SK-N-SH treated with all-trans-retinoic acid at 6 μM for 48 hours (cell line): Measurements from ENCODE around the gene KCNMA1.

Source experiments
- ARNTL ChIP-seq: fragments of 450-650 bp; formaldehyde crosslinking; IDR thresholded peaks from 2 replicates; pipeline ENCODE4 v1.5.0; 2020; ENCODE audit warnings: low read depth, mild to moderate bottlenecking, moderate library complexity, borderline replicate concordance
- BACH2 ChIP-seq: fragments of 250-450 bp; sonication (Bioruptor Pico); IDR thresholded peaks from 2 replicates; pipeline ENCODE4 v1.9.0; 2021; ENCODE audit warnings: mild to moderate bottlenecking, borderline replicate concordance
- CSDC2 ChIP-seq: fragments of 250-450 bp; sonication (Bioruptor Pico); IDR thresholded peaks from 2 replicates; pipeline ENCODE4 v1.5.0; 2020; ENCODE audit warnings: mild to moderate bottlenecking, moderate library complexity
- SNAI2 ChIP-seq: fragments of 250-450 bp; sonication (Bioruptor Pico); IDR thresholded peaks from 2 replicates; pipeline ENCODE4 v1.5.0; 2020; ENCODE audit warnings: mild to moderate bottlenecking, moderate library complexity
- ZFP3 ChIP-seq: fragments of 250-450 bp; sonication (Bioruptor Pico); IDR thresholded peaks from 2 replicates; pipeline ENCODE4 v1.5.0; 2020; ENCODE audit warnings: mild to moderate bottlenecking, moderate library complexity
- TF ChIP-seq, protein P1 (sequence below): fragments of 250-450 bp; sonication (Bioruptor Pico); IDR thresholded peaks from 2 replicates; pipeline ENCODE4 v1.8.0; 2020; ENCODE audit warnings: mild to moderate bottlenecking, moderate library complexity, borderline replicate concordance
- TF ChIP-seq, protein P2 (sequence below): fragments of 250-450 bp; sonication (Bioruptor Pico); IDR thresholded peaks from 2 replicates; pipeline ENCODE4 v1.5.0; 2020; ENCODE audit warnings: mild to moderate bottlenecking, moderate library complexity

DNA sequence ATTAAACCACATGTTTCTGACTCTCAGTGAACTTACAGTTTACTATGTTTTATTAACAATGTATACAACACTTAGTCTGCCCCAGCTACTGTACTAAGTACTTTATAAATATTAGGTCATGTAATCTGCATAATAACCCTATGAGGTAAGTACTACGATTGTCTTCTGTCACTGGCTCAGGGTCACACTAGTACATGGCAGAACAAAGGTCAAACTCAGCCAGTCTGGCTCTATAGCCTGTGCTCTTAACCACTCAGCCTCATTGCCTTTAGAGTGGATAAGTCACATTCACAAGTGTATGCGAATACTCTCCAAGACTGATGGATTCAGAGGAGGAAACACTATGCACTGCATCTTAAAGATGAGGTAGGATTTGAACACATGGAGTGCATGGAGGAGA, 252.3 kb downstream of the KCNMA1 start:
- TF ChIP-seq, protein P1, sequence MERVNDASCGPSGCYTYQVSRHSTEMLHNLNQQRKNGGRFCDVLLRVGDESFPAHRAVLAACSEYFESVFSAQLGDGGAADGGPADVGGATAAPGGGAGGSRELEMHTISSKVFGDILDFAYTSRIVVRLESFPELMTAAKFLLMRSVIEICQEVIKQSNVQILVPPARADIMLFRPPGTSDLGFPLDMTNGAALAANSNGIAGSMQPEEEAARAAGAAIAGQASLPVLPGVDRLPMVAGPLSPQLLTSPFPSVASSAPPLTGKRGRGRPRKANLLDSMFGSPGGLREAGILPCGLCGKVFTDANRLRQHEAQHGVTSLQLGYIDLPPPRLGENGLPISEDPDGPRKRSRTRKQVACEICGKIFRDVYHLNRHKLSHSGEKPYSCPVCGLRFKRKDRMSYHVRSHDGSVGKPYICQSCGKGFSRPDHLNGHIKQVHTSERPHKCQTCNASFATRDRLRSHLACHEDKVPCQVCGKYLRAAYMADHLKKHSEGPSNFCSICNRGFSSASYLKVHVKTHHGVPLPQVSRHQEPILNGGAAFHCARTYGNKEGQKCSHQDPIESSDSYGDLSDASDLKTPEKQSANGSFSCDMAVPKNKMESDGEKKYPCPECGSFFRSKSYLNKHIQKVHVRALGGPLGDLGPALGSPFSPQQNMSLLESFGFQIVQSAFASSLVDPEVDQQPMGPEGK: no peak
- TF ChIP-seq, protein P2, sequence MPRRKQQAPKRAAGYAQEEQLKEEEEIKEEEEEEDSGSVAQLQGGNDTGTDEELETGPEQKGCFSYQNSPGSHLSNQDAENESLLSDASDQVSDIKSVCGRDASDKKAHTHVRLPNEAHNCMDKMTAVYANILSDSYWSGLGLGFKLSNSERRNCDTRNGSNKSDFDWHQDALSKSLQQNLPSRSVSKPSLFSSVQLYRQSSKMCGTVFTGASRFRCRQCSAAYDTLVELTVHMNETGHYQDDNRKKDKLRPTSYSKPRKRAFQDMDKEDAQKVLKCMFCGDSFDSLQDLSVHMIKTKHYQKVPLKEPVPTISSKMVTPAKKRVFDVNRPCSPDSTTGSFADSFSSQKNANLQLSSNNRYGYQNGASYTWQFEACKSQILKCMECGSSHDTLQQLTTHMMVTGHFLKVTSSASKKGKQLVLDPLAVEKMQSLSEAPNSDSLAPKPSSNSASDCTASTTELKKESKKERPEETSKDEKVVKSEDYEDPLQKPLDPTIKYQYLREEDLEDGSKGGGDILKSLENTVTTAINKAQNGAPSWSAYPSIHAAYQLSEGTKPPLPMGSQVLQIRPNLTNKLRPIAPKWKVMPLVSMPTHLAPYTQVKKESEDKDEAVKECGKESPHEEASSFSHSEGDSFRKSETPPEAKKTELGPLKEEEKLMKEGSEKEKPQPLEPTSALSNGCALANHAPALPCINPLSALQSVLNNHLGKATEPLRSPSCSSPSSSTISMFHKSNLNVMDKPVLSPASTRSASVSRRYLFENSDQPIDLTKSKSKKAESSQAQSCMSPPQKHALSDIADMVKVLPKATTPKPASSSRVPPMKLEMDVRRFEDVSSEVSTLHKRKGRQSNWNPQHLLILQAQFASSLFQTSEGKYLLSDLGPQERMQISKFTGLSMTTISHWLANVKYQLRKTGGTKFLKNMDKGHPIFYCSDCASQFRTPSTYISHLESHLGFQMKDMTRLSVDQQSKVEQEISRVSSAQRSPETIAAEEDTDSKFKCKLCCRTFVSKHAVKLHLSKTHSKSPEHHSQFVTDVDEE: no peak
- TF ChIP-seq BACH2 (CRISPR knock-in tag) (no peak), ARNTL (no peak), SNAI2 (no peak), CSDC2 (no peak), ZFP3 (CRISPR knock-in tag) (no peak)
